Ovary (tissue), 9 donors: Measurements from ENCODE around the gene MKNK2. TPM values are rescaled to one million over a fixed set of nuclear protein-coding genes. Genes with fewer than 3 reads are reported as not detected.
"Not testable (repeated sequence)": the region's sequence is repeated elsewhere in the genome, so short reads cannot be mapped to it uniquely, and the experiment has no call there.

Experiments used
- DNase-seq, 5 donors: peaks; one replicate each; pipeline ENCODE4 v3.0.0-alpha.2; 2019 to 2020
- H3K27ac ChIP-seq, 2 donors: fragments of 200-600 bp; one replicate each; pipeline versions ENCODE4 v1.5.1 to v1.8.0; 2019 to 2022
- H3K27me3 ChIP-seq: fragments of 200-600 bp; one replicate; pipeline ENCODE4 v1.8.0; 2022
- H3K36me3 ChIP-seq: fragments of 200-600 bp; sonication (generic); one replicate; pipeline ENCODE4 v1.5.1; 2019
- H3K4me1 ChIP-seq: one replicate; pipeline ENCODE4 v1.8.1; 2013; ENCODE audit warnings: mild to moderate bottlenecking, moderate library complexity; ENCODE audit not compliant: insufficient read depth
- H3K4me3 ChIP-seq: fragments of 200-600 bp; sonication (generic); one replicate; pipeline ENCODE4 v1.5.1; 2017
- H3K9me3 ChIP-seq, 2 donors: fragments of 200-600 bp in 1 of 2; sonication (generic) in 1 of 2; one replicate each; pipeline versions ENCODE4 v1.5.1 to v1.8.1; 2013 to 2019; ENCODE audit warnings: mild to moderate bottlenecking in 1 of 2, moderate library complexity in 1 of 2
- EP300 ChIP-seq: sonication (generic); formaldehyde crosslinking; IDR thresholded peaks from one replicate; pipeline ENCODE4 v1.6.1; 2017; ENCODE audit warnings: antibody characterized with exemption
- POLR2A ChIP-seq: fragments of 450-650 bp; IDR thresholded peaks from one replicate; pipeline ENCODE4 v1.6.1; 2017; ENCODE audit warnings: antibody characterized with exemption, mild to moderate bottlenecking, moderate library complexity
- WGBS, 3 donors: extraction: QIAGEN DNeasy Blood & Tissue Kit in 1 of 3; methylation state at CpG; one replicate each; pipeline versions ENCODE4 v1.1.5 to v1.1.7; 2013 to 2017; 5-methylcytosine and 5-hydroxymethylcytosine counted together
- intact Hi-C, 4 donors: fragments of 100-400 bp; cut with DNase I; formaldehyde crosslinking; loops; one replicate each; pipeline versions ENCODE4 v1.11.0 to v1.15.1; 2022 to 2023
- polyA plus RNA-seq, 2 donors: library from polyadenylated mRNA; stranded (reverse); fragments of 200-250 nt in 1 of 2; fragments of 350-450 nt in 1 of 2; fragmentation: Illumina TruSeq in 1 of 2; extraction: RNeasy Lipid Tissue Mini Kit (QIAGEN cat#74804) in 1 of 2; gene quantifications; one replicate each; pipeline ENCODE4 v1.2.3, GENCODE V29; 2013 to 2014
- total RNA-seq, 7 donors: library from RNA; depleted of rRNA in 2 of 7; stranded (reverse); fragments of >200 nt in 2 of 7; fragmentation: NEBNext Ultra II Directional in 3 of 7; extraction: Animal tissue kit (Norgen Biotek cat#: 25700) in 3 of 7; gene quantifications; one replicate each; pipeline versions ENCODE4 v1.1.0 to v1.2.4, GENCODE V29; 2016 to 2023
- TF ChIP-seq, protein P1 (sequence below), 3 donors: fragments of 450-650 bp in 2 of 3; fragments of 200-600 bp in 1 of 3; IDR thresholded peaks; one replicate each; pipeline versions ENCODE4 v1.5.1 to v1.8.0; 2016 to 2022; ENCODE audit warnings: antibody characterized with exemption in 3 of 3, mild to moderate bottlenecking in 1 of 3
- donor health status: DM: no; HTN: no; CAD: no; lungs with moderate emphysema.
- donor health status: DM: no; HTN: no; CAD: no.
- donor health status: Bipolar disorder and iron deficiency.
- donor health status: DM: yes; HTN: yes; CAD: no.
- donor health status: DM: no; HTN: no; CAD: no.
- donor health status: DM: yes; HTN: yes; CAD: no.

Gene MKNK2
- total and polyA plus RNA-seq, 9 donors: 22.1 to 186 (median 110) TPM

DNA sequence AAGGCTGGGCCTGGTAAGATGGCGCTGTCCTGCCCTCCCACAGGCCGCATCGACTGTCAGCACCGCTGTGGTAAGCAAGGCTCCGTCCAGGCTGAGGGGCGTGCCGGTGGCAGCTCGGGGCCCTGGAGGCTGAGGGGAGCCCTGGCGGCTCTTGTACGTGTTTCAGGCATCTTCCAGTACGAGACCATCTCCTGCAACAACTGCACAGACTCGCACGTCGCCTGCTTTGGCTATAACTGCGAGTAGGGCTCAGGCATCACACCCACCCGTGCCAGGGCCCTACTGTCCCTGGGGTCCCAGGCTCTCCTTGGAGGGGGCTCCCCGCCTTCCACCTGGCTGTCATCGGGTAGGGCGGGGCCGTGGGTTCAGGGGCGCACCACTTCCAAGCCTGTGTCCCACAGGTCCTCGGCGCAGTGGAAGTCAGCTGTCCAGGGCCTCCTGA, 46.9 kb upstream of the MKNK2 start:
- intact Hi-C loops: loop anchor here in 1 of 4 donors (5.0 kb wide), 1 partner anchor 54 kb away; the partner anchor contains the start of gene AP3D1
- Histone ChIP-seq H3K9me3 (no peaks in the 10 kb centered on the region), H3K27ac (no peak overlapping the region), H3K4me1 (peaks cover 19% of the 10 kb centered on the region), H3K36me3 (no peaks in the 10 kb centered on the region), H3K27me3 (no peaks in the 10 kb centered on the region), H3K4me3 (no peak overlapping the region)
- 73 to 89% (median 79%) methylated on average over 23 of the region's 23 CpGs for WGBS, 3 donors
- DNase-seq: peak in 3 of 5 donors; percentile 39 to 59 (median 53)
- TF ChIP-seq POLR2A: no peak

DNA sequence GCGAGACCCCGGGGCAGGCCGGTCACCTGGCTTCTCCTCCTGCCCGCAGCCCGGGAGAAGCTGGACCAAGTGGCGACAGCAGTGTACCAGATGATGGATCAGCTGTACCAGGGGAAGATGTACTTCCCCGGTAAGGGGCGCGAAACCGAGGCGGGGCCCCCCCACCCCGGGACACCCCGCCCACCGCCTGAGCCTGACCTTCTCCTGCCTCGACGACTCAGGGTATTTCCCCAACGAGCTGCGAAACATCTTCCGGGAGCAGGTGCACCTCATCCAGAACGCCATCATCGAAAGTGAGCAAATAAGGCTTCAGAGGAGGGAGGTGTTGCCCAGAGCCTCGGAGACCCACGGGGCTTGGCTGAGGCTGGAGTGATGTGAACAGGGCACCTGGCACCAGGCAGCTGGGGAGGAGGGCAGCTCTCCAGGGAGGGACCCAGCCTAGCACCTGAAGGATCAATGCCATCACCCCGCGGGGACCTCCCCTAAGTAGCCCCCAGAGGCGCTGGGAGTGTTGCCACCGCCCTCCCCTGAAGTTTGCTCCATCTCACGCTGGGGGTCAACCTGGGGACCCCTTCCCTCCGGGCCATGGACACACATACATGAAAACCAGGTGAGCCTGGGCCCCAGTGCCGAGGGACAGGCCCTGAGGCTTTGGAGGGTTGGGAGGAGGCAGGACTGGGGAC, 46.3 kb upstream of the MKNK2 start:
- Histone ChIP-seq H3K9me3 (no peaks in the 10 kb centered on the region), H3K4me1 (peaks cover 19% of the 10 kb centered on the region), H3K4me3 (peak overlapping the region; percentile 37), H3K27me3 (no peaks in the 10 kb centered on the region), H3K36me3 (no peaks in the 10 kb centered on the region), H3K27ac (peak overlapping the region; percentile 52 to 68)
- intact Hi-C loops: loop anchor here in 1 of 4 donors (5.0 kb wide), 1 partner anchor 55 kb away; the partner anchor contains the start of gene AP3D1
- DNase-seq: peak; percentile 47 to 70 (median 67)
- 16 to 24% (median 23%) methylated on average over 19 to 30 of the region's 30 CpGs for WGBS, 3 donors
- TF ChIP-seq EP300: no peak
- TF ChIP-seq POLR2A: no peak
- TF ChIP-seq, protein P1, sequence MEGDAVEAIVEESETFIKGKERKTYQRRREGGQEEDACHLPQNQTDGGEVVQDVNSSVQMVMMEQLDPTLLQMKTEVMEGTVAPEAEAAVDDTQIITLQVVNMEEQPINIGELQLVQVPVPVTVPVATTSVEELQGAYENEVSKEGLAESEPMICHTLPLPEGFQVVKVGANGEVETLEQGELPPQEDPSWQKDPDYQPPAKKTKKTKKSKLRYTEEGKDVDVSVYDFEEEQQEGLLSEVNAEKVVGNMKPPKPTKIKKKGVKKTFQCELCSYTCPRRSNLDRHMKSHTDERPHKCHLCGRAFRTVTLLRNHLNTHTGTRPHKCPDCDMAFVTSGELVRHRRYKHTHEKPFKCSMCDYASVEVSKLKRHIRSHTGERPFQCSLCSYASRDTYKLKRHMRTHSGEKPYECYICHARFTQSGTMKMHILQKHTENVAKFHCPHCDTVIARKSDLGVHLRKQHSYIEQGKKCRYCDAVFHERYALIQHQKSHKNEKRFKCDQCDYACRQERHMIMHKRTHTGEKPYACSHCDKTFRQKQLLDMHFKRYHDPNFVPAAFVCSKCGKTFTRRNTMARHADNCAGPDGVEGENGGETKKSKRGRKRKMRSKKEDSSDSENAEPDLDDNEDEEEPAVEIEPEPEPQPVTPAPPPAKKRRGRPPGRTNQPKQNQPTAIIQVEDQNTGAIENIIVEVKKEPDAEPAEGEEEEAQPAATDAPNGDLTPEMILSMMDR (IDR thresholded peaks at IDR 0.05): no peak

DNA sequence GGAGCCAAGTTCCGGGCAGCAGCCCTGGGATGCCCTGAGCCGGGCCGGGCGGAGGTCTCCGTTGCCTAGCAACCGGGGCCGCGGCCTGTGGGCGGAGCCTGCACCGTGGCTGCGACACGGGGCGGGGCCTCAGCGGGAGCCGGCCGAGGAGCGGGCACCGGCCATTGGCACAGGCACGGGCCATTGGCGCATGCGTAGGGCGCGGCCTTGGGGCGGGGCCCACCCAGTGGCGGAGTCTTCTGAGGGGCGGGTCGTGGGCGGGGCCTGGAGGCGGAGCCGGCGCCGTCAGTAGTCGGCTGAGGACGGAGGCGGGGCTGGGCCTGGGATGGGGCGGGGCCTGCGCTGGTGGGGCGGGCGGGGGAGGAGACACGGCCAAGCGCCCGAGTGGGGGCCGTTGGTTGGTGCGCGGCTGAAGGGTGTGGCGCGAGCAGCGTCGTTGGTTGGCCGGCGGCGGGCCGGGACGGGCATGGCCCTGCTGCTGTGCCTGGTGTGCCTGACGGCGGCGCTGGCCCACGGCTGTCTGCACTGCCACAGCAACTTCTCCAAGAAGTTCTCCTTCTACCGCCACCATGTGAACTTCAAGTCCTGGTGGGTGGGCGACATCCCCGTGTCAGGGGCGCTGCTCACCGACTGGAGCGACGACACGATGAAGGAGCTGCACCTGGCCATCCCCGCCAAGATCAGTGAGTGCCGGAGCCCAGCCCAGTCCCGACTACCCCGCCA, 45.6 kb upstream of the MKNK2 start, which contains the start of gene IZUMO4:
Gene IZUMO4, plus strand, starts transcription at position 436 of the 723 bp plus-strand sequence. Its CDS starts 31 bp downstream, at position 467.
- Histone ChIP-seq H3K27ac (peak within 1 kb of the TSS; percentile 68 to 88), H3K27me3 (no peaks in the 10 kb centered on the region), H3K36me3 (no peaks in the 10 kb centered on the region), H3K4me3 (peak within 1 kb of the TSS; percentile 96), H3K9me3 (no peaks in the 10 kb centered on the region), H3K4me1 (peaks cover 19% of the 10 kb centered on the region)
- intact Hi-C loops: loop anchor here in 1 of 4 donors (5.0 kb wide), 1 partner anchor 56 kb away; the partner anchor contains the start of gene AP3D1
- peak; percentile 99 to 100 (median 100) for DNase-seq
- TF ChIP-seq EP300 (no peak), POLR2A (peak; percentile 48)
- TF ChIP-seq, protein P1 (IDR thresholded peaks at IDR 0.05): peak in 2 of 3 donors; percentile 45 to 55
- 0 to 1% (median 0%) methylated on average over 37 to 70 of the region's 70 CpGs for WGBS, 3 donors

DNA sequence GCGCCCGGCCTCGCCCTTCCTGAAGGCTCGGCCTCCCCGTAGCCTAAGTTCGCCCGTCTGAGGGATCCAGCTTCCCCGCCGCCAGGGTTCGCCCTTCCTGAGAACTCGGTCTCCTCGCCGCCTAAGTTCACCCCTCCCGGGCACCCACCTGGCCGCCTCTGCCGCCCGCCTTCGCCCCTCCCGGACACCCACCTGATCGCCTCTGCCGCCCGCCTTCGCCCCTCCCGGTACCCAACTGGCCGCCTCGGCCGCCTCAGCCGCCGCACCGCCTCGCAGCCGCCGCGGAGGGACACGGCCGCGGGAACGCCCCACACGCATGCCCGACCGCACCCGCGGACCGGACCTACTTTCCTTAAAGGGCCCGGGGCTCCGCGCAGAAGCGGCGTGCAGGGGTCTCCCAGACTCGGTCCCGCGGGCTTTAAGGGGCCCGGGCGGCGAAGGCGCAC, 45.0 kb upstream of the MKNK2 start, which contains the start of gene MOB3A:
Gene MOB3A, minus strand, starts transcription at position 293 of the 446 bp plus-strand sequence. CDS start 17,766 bp downstream, outside the sequence.
- DNase-seq: peak in 1 of 5 donors; percentile 92
- no peaks in the 10 kb centered on the region for H3K27me3 ChIP-seq
- peak within 1 kb of the TSS; percentile 96 for H3K4me3 ChIP-seq
- WGBS, 3 donors: 1 to 2% (median 1%) methylated on average over 36 to 56 of the region's 56 CpGs
- H3K9me3 ChIP-seq: no peaks in the 10 kb centered on the region
- H3K4me1 ChIP-seq: peaks cover 19% of the 10 kb centered on the region
- no peaks in the 10 kb centered on the region for H3K36me3 ChIP-seq
- TF ChIP-seq, protein P1 (IDR thresholded peaks at IDR 0.05): peak in 2 of 3 donors; percentile 77 to 81
- TF ChIP-seq POLR2A (peak; percentile 74), EP300 (no peak)
- intact Hi-C loops: loop anchor here in 1 of 4 donors (5.0 kb wide), 1 partner anchor 56 kb away; the partner anchor contains the start of gene AP3D1
- peak within 1 kb of the TSS; percentile 68 to 88 for H3K27ac ChIP-seq

DNA sequence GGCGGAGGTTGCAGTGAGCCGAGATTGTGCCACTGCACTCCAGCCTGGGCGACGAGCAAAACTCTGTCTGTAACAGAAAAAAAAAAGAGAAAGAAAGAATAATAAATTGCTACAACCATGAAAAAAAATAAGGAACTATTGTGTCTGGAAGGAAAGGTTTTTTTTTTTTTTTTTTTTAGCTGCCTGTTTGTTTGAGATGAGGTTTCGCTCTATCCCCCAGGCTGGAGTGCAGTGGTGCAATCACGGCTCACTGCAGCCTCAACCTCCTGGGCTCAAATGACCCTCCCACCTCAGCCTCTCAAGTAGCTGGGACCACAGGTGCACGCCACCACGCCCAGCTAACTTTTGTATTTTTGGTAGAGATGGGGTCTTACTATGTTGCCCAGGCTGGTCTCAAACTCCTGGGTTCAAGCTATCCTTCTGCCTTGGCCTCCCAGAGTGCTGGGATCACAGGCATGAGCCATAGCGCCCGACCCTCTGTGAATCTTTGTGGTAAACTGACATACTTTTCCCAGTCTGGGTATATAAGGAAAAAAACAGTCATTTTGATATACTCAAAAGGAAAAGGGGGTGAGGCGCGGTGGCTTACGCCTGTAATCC, 41.0 kb upstream of the MKNK2 start:
- DNase-seq, H3K36me3 ChIP-seq, H3K27ac ChIP-seq, H3K4me3 ChIP-seq, H3K9me3 ChIP-seq, H3K27me3 ChIP-seq, intact Hi-C loops: not testable (repeated sequence)
- WGBS, 3 donors: 93 to 95% (median 94%) methylated on average over 13 of the region's 13 CpGs
- peaks cover 11% of the 10 kb centered on the region for H3K4me1 ChIP-seq
